Fibroblast of pulmonary artery (primary cell): Measurements from ENCODE around the gene ZSCAN2.

Experiments used
- DNase-seq: peaks from one replicate; pipeline ENCODE4 v3.0.0-alpha.2; 2010; ENCODE audit warnings: low read depth
- H3K4me3 ChIP-seq: replicated peaks from 2 replicates; pipeline ENCODE4 v1.5.1; 2011; ENCODE audit warnings: low read depth, mild to moderate bottlenecking, control low read depth, low read length, moderate library complexity
- CTCF ChIP-seq: IDR thresholded peaks from 2 replicates; pipeline ENCODE4 v1.5.1; 2011; ENCODE audit warnings: mild to moderate bottlenecking, control low read depth, low read length, inconsistent platforms; ENCODE audit errors: missing control alignments

Gene ZSCAN2

GRCh38 chr15:84603630-84604379, 3.0 kb downstream of the ZSCAN2 start:
- H3K4me3 ChIP-seq: no peak overlapping the region
- no peak for TF ChIP-seq CTCF
- no peak for DNase-seq

DNA sequence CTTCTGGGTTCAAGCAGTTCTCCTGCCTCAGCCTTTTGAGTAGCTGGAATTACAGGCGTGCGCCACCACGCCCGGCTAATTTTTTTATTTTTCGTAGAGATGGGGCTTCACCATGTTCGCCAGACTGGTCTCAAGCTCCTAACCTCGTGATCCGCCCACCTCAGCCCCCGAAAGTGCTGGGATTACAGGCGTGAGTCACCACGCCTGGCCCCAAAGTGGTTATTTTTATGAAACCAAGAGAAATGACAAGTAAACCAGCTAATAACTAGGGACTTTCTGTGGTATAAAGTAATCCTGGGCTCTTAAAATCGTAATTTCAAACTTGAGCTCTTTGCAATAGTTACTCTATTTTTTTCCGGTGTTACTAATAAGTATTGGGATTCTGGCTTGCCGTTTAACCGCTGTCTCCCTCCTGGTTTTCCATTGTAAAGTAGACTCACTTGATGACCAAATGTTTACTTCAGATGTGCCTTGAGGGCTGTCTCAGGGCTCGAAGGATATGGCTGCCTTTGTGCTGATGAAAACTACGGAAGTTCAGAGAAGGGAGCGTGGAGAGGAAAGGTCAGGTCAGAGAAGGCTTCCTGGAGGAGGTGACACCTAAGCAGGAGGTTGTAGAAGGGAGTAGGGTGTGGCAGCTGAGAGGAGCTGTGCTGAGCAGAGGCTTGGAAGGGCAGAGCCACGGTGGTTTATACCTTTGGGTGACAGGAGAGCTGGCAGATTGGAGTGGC, 4.2 kb downstream of the ZSCAN2 start:
- DNase-seq: no peak
- TF ChIP-seq CTCF: no peak
- no peak overlapping the region for H3K4me3 ChIP-seq

- no peak overlapping the region for H3K4me3 ChIP-seq
- DNase-seq: no peak
- no peak for TF ChIP-seq CTCF
Observed at GRCh38 chr15:84605554-84605882, 4.7 kb downstream of the ZSCAN2 start.

DNA sequence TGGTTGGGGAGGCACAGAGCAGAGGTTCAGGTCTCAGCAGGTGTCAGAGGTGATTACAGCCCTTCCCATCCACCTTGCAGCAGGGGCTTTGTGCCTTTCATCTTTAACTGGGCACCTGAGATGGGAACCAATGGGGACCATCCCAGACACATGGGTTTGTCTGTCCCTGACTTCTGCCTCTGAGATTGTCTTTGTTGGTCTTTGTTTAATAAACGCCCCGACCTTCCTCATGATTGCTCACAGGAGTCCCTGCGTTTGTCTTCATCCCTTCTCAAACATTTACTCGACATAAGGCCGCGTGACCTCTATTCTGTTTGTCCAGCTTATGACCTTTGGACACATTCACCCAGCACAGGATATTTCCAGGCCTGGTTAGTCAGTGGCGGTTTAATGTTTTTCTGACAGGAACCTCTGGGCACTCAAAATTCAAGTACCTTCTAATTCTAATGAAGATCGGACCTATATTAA, 5.9 kb downstream of the ZSCAN2 start:
- no peak overlapping the region for H3K4me3 ChIP-seq
- no peak for TF ChIP-seq CTCF
- no peak for DNase-seq

DNA sequence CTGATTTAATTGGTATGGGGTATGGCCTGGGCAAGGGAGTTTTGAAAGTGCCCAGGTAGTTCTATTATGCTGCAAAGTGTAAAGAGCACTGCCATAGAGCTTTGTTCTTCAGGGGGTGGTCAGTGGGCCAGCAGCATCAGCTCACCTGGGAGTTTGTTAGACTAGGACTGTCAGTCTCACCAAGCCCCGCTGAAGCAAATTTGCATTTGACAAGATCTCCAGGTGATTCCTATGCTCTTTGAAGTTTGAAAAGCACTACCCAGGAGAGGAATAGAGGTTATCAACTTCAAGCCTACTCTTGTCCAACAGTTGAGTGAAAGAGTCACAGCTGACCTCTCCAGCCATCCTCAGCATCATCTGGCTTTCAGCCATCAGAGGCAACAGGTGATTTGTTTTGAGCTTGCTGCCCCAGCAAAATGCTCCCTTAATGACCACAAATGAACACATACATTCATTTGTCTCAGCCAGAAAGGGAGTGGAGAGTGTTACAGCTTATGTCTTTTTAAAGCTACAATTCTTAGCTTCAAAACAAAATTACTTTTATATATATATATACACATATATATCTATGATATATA, 8.0 kb downstream of the ZSCAN2 start:
- no peak for TF ChIP-seq CTCF
- H3K4me3 ChIP-seq: no peak overlapping the region
- DNase-seq: no peak

- no peak overlapping the region for H3K4me3 ChIP-seq
- no peak for DNase-seq
- no peak for TF ChIP-seq CTCF
Observed at GRCh38 chr15:84609818-84610525, 9.2 kb downstream of the ZSCAN2 start.
